CD14-positive monocyte (primary cell): Measurements from ENCODE around the gene ZNF83. TPM values are rescaled to one million over a fixed set of nuclear protein-coding genes. Genes with fewer than 3 reads are reported as not detected.

Experiments used
- DNase-seq, 3 donors: peaks; one replicate each; pipeline ENCODE4 v3.0.0-alpha.2; 2011 to 2022
- H2AFZ ChIP-seq: 2 replicates; pipeline ENCODE4 v1.6.0; 2012; ENCODE audit warnings: mild to moderate bottlenecking, low read depth, low read length, inconsistent platforms; ENCODE audit not compliant: insufficient read depth, poor library complexity, severe bottlenecking
- H3K27ac ChIP-seq, 2 donors: 1 replicate in 1 of 2; 2 replicates in 1 of 2; pipeline ENCODE4 v1.5.1; 2012 to 2013; ENCODE audit warnings: low read length in 2 of 2, control low read depth in 1 of 2, inconsistent platforms in 1 of 2, low read depth in 1 of 2, mild to moderate bottlenecking in 1 of 2
- H3K27me3 ChIP-seq, 2 donors: one replicate each; pipeline versions ENCODE4 v1.6.0 to v1.6.1; 2011 to 2013; ENCODE audit warnings: low read length in 2 of 2; ENCODE audit not compliant: control insufficient read depth in 2 of 2, insufficient read depth in 2 of 2
- H3K36me3 ChIP-seq, 2 donors: replicated peaks in 1 of 2; 1 replicate in 1 of 2; 2 replicates in 1 of 2; pipeline versions ENCODE4 v1.5.1 to v1.6.1; 2012 to 2013; ENCODE audit warnings: low read length in 2 of 2, control low read depth in 1 of 2, inconsistent platforms in 1 of 2, mild to moderate bottlenecking in 1 of 2; ENCODE audit not compliant: insufficient read depth in 2 of 2, control insufficient read depth in 1 of 2
- H3K4me1 ChIP-seq, 2 donors: 1 replicate in 1 of 2; 2 replicates in 1 of 2; pipeline versions ENCODE4 v1.5.1 to v1.6.1; 2012 to 2013; ENCODE audit warnings: low read length in 2 of 2, control low read depth in 1 of 2, inconsistent platforms in 1 of 2, mild to moderate bottlenecking in 1 of 2, moderate library complexity in 1 of 2; ENCODE audit not compliant: insufficient read depth in 2 of 2, control insufficient read depth in 1 of 2
- H3K4me2 ChIP-seq: replicated peaks from 2 replicates; pipeline ENCODE3; 2012; ENCODE audit warnings: low read length, moderate library complexity, mild to moderate bottlenecking; ENCODE audit not compliant: poor library complexity, severe bottlenecking; ENCODE audit errors: extremely low read depth
- H3K4me3 ChIP-seq, 3 experiments: fragments of 200-600 bp in 1 of 3; sonication (generic) in 1 of 3; replicated peaks in 1 of 3; 1 replicate in 2 of 3; 2 replicates in 1 of 3; pipeline ENCODE4 v1.5.1; 2011 to 2013; ENCODE audit warnings: low read length in 3 of 3, mild to moderate bottlenecking in 3 of 3, control low read depth in 2 of 3, low read depth in 2 of 3, inconsistent platforms in 1 of 3, moderate library complexity in 1 of 3
- H3K79me2 ChIP-seq: 2 replicates; pipeline ENCODE4 v1.6.0; 2012; ENCODE audit warnings: mild to moderate bottlenecking, control low read depth, inconsistent platforms, low read length, moderate library complexity; ENCODE audit not compliant: insufficient read depth
- H3K9ac ChIP-seq: 2 replicates; pipeline ENCODE4 v1.6.0; 2017; ENCODE audit warnings: low read length, mild to moderate bottlenecking; ENCODE audit not compliant: insufficient read depth, poor library complexity, severe bottlenecking
- H3K9me3 ChIP-seq, 2 donors: replicated peaks in 1 of 2; 1 replicate in 1 of 2; 2 replicates in 1 of 2; pipeline versions ENCODE4 v1.5.1 to v1.6.1; 2012 to 2013; ENCODE audit warnings: low read length in 2 of 2, control low read depth in 1 of 2; ENCODE audit not compliant: control insufficient read depth in 1 of 2, insufficient read depth in 1 of 2
- H4K20me1 ChIP-seq: 2 replicates; pipeline ENCODE4 v1.6.0; 2012; ENCODE audit warnings: mild to moderate bottlenecking, low read length, control low read depth, moderate library complexity; ENCODE audit not compliant: insufficient read depth
- H3K27ac Mint-ChIP-seq, 7 donors: one replicate each; pipeline ENCODE4 v1.8.0; 2020; ENCODE audit warnings: mild to moderate bottlenecking in 7 of 7, mixed read lengths in 7 of 7, moderate library complexity in 6 of 7, inconsistent platforms in 2 of 7
- H3K27me3 Mint-ChIP-seq, 3 donors: one replicate each; pipeline ENCODE4 v1.8.0; 2021 to 2022; ENCODE audit warnings: low read depth in 3 of 3, mild to moderate bottlenecking in 3 of 3, mixed read lengths in 3 of 3, moderate library complexity in 3 of 3, inconsistent platforms in 1 of 3
- H3K36me3 Mint-ChIP-seq, 2 donors: one replicate each; pipeline ENCODE4 v1.8.0; 2020; ENCODE audit warnings: mixed read lengths in 2 of 2, inconsistent platforms in 1 of 2, mild to moderate bottlenecking in 1 of 2
- H3K4me1 Mint-ChIP-seq: one replicate; pipeline ENCODE4 v1.8.0; 2020; ENCODE audit warnings: mild to moderate bottlenecking, mixed read lengths
- H3K4me3 Mint-ChIP-seq, 2 donors: one replicate each; pipeline ENCODE4 v1.8.0; 2020; ENCODE audit warnings: mild to moderate bottlenecking in 2 of 2, mixed read lengths in 2 of 2, moderate library complexity in 1 of 2
- H3K9me3 Mint-ChIP-seq, 7 donors: one replicate each; pipeline ENCODE4 v1.8.0; 2020 to 2022; ENCODE audit warnings: mixed read lengths in 7 of 7, mild to moderate bottlenecking in 6 of 7, moderate library complexity in 6 of 7, inconsistent platforms in 2 of 7
- WGBS: methylation state at CpG from one replicate; pipeline ENCODE4 v1.1.5; 2013; ENCODE audit warnings: missing lambda C conversion rate; ENCODE audit not compliant: insufficient coverage; 5-methylcytosine and 5-hydroxymethylcytosine counted together
- intact Hi-C, 2 donors: fragments of 100-400 bp; cut with micrococcal nuclease; formaldehyde crosslinking; loops; one replicate each; pipeline versions ENCODE4 v1.15.0 to v1.15.1; 2023
- polyA plus RNA-seq, 3 donors: library from polyadenylated mRNA; depleted of rRNA in 1 of 3; unstranded in 2 of 3; stranded (reverse) in 1 of 3; fragments of 300-500 nt in 2 of 3; fragments of >200 nt in 1 of 3; fragmentation: Illumina TruSeq in 2 of 3; gene quantifications; 1 replicate in 2 of 3; 2 replicates in 1 of 3; pipeline ENCODE4 v1.2.3, GENCODE V29; 2012 to 2021
- TF ChIP-seq, protein P1 (sequence below): fragments of 200-600 bp; IDR thresholded peaks from one replicate; pipeline ENCODE4 v1.8.0; 2022; ENCODE audit warnings: antibody characterized with exemption, mild to moderate bottlenecking

Gene ZNF83
- polyA plus RNA-seq, 3 donors = 2.4 to 47.1 (median 7.2) TPM

- Histone ChIP-seq H3K36me3 (peaks cover 51 to 92% of the 10 kb centered on the region in 2 donors), H3K27ac (no peak overlapping the region), H3K4me1 (no peaks in the 10 kb centered on the region), H3K4me2 (no peak overlapping the region), H3K9ac (no peak overlapping the region), H2AFZ (no peak overlapping the region), H3K9me3 (peaks cover 10 to 57% of the 10 kb centered on the region in 2 donors), H3K4me3 (no peak overlapping the region), H4K20me1 (no peaks in the 10 kb centered on the region), H3K79me2 (peaks cover 4% of the 10 kb centered on the region), H3K27me3 (no peaks in the 10 kb centered on the region)
- TF ChIP-seq, protein P1, sequence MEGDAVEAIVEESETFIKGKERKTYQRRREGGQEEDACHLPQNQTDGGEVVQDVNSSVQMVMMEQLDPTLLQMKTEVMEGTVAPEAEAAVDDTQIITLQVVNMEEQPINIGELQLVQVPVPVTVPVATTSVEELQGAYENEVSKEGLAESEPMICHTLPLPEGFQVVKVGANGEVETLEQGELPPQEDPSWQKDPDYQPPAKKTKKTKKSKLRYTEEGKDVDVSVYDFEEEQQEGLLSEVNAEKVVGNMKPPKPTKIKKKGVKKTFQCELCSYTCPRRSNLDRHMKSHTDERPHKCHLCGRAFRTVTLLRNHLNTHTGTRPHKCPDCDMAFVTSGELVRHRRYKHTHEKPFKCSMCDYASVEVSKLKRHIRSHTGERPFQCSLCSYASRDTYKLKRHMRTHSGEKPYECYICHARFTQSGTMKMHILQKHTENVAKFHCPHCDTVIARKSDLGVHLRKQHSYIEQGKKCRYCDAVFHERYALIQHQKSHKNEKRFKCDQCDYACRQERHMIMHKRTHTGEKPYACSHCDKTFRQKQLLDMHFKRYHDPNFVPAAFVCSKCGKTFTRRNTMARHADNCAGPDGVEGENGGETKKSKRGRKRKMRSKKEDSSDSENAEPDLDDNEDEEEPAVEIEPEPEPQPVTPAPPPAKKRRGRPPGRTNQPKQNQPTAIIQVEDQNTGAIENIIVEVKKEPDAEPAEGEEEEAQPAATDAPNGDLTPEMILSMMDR = no peak
- H3K4me1 Mint-ChIP-seq = no peaks in the 10 kb centered on the region
- H3K27ac Mint-ChIP-seq = no peak overlapping the region
- peaks cover 67 to 91% of the 10 kb centered on the region in 2 donors for H3K36me3 Mint-ChIP-seq
- DNase-seq = no peak
- peaks cover 0 to 1% (median 0%) of the 10 kb centered on the region in 3 donors for H3K27me3 Mint-ChIP-seq
- no peak overlapping the region for H3K4me3 Mint-ChIP-seq
- intact Hi-C loops = no loop called here
- H3K9me3 Mint-ChIP-seq = peaks cover 17 to 91% (median 81%) of the 10 kb centered on the region in 7 donors
- WGBS = 83% methylated on average over 13 of the region's 14 CpGs
Observed at GRCh38 chr19:52659013-52659412, 20.9 kb upstream of the ZNF83 start.

GRCh38 chr19:52658595-52658994 lies 20.4 kb upstream of the ZNF83 start:
- H3K9me3 Mint-ChIP-seq = peaks cover 17 to 95% (median 83%) of the 10 kb centered on the region in 7 donors
- Histone ChIP-seq H3K27me3 (no peaks in the 10 kb centered on the region), H3K27ac (no peak overlapping the region), H3K4me2 (no peak overlapping the region), H2AFZ (no peak overlapping the region), H3K36me3 (peaks cover 56 to 96% of the 10 kb centered on the region in 2 donors), H3K9me3 (peaks cover 14 to 53% of the 10 kb centered on the region in 2 donors), H3K4me3 (no peak overlapping the region), H3K79me2 (peaks cover 4% of the 10 kb centered on the region), H3K9ac (no peak overlapping the region), H3K4me1 (no peaks in the 10 kb centered on the region), H4K20me1 (no peaks in the 10 kb centered on the region)
- no peaks in the 10 kb centered on the region for H3K4me1 Mint-ChIP-seq
- intact Hi-C loops = no loop called here
- no peak overlapping the region for H3K27ac Mint-ChIP-seq
- WGBS = 86% methylated on average over 2 of the region's 5 CpGs
- H3K36me3 Mint-ChIP-seq = peaks cover 71 to 95% of the 10 kb centered on the region in 2 donors
- DNase-seq = no peak
- peaks cover 0 to 1% (median 0%) of the 10 kb centered on the region in 3 donors for H3K27me3 Mint-ChIP-seq
- TF ChIP-seq, protein P1 = no peak
- H3K4me3 Mint-ChIP-seq = no peak overlapping the region
